Ascending aorta (tissue), 2 donors: Measurements from ENCODE around the gene IL34. TPM values are rescaled to one million over a fixed set of nuclear protein-coding genes. Genes with fewer than 3 reads are reported as not detected.

Experiments
- DNase-seq, 2 donors: peaks; one replicate each; pipeline ENCODE4 v3.0.0-alpha.2; 2019; ENCODE audit warnings: low spot score in 2 of 2
- H3K27ac ChIP-seq, 2 donors: fragments of 200-600 bp; sonication (generic); one replicate each; pipeline ENCODE4 v1.5.1; 2016 to 2017; ENCODE audit warnings: mild to moderate bottlenecking in 1 of 2
- H3K27me3 ChIP-seq: fragments of 200-600 bp; sonication (generic); one replicate; pipeline ENCODE4 v1.5.1; 2017
- H3K36me3 ChIP-seq, 2 donors: fragments of 200-600 bp; sonication (generic); one replicate each; pipeline ENCODE4 v1.5.1; 2016
- H3K4me1 ChIP-seq, 2 donors: fragments of 200-600 bp; sonication (generic); one replicate each; pipeline ENCODE4 v1.5.1; 2016 to 2017; ENCODE audit warnings: mild to moderate bottlenecking in 1 of 2
- H3K4me3 ChIP-seq, 2 donors: fragments of 200-600 bp; sonication (generic); one replicate each; pipeline ENCODE4 v1.5.1; 2016 to 2017; ENCODE audit warnings: mild to moderate bottlenecking in 1 of 2
- H3K9me3 ChIP-seq, 2 donors: fragments of 200-600 bp; sonication (generic); one replicate each; pipeline ENCODE4 v1.5.1; 2016
- CTCF ChIP-seq, 3 experiments: fragments of 200-600 bp in 2 of 3; fragments of 450-650 bp in 1 of 3; sonication (generic) in 2 of 3; IDR thresholded peaks; one replicate each; pipeline ENCODE4 v1.5.1; 2016 to 2019; ENCODE audit warnings: antibody characterized with exemption in 3 of 3, mild to moderate bottlenecking in 1 of 3, moderate library complexity in 1 of 3
- intact Hi-C: fragments of 100-400 bp; cut with DNase I; formaldehyde crosslinking; loops from one replicate; pipeline ENCODE4 v1.15.1; 2023
- total RNA-seq: library from RNA; depleted of rRNA; stranded (reverse); fragments of >200 nt; gene quantifications from one replicate; pipeline ENCODE4 v1.1.0, GENCODE V29; 2016

The IL34 gene
- total RNA-seq, 1 donor from 2014 or later = 116 TPM

GRCh38 chr16:70651524-70651923 lies 5.2 kb downstream of the IL34 start:
- Histone ChIP-seq H3K27me3 (no peaks in the 10 kb centered on the region), H3K27ac (no peak overlapping the region), H3K4me3 (no peak overlapping the region), H3K36me3 (no peaks in the 10 kb centered on the region), H3K9me3 (no peaks in the 10 kb centered on the region), H3K4me1 (peaks cover 6 to 21% of the 10 kb centered on the region in 2 donors)
- TF ChIP-seq CTCF (IDR thresholded peaks at IDR 0.05) = no peak
- intact Hi-C loops = loop anchor here (10.0 kb wide), 1 partner anchor 267 kb away; no protein-coding TSS in a partner anchor
- peak in 1 of 2 donors; percentile 27 for DNase-seq

GRCh38 chr16:70652322-70652721 lies 6.0 kb downstream of the IL34 start:
- peaks cover 3 to 4% of the 10 kb centered on the region in 2 donors for H3K36me3 ChIP-seq
- H3K4me1 ChIP-seq = peaks cover 1 to 13% of the 10 kb centered on the region in 2 donors
- TF ChIP-seq CTCF (IDR thresholded peaks at IDR 0.05) = no peak
- no peaks in the 10 kb centered on the region for H3K27me3 ChIP-seq
- intact Hi-C loops = loop anchor here (10.0 kb wide), 1 partner anchor 268 kb away; no protein-coding TSS in a partner anchor
- peak in 1 of 2 donors; percentile 38 for DNase-seq
- H3K27ac ChIP-seq = no peak overlapping the region
- no peak overlapping the region for H3K4me3 ChIP-seq
- H3K9me3 ChIP-seq = no peaks in the 10 kb centered on the region

GRCh38 chr16:70653406-70653805 lies 7.0 kb downstream of the IL34 start:
- Histone ChIP-seq H3K27ac (peak overlapping the region in 1 of 2 donors; percentile 29), H3K9me3 (no peaks in the 10 kb centered on the region), H3K36me3 (peaks cover 3 to 4% of the 10 kb centered on the region in 2 donors), H3K4me3 (no peak overlapping the region), H3K4me1 (peaks cover 0 to 7% of the 10 kb centered on the region in 2 donors), H3K27me3 (no peaks in the 10 kb centered on the region)
- intact Hi-C loops = loop anchor here (1.0 to 10.0 kb wide), 2 partner anchors 124 to 269 kb away; no protein-coding TSS in a partner anchor
- peak in 1 of 2 donors; percentile 55 for DNase-seq
- TF ChIP-seq CTCF (IDR thresholded peaks at IDR 0.05) = no peak

GRCh38 chr16:70653809-70654771 lies 7.7 kb downstream of the IL34 start:
- peak in 1 of 2 donors; percentile 93 for DNase-seq
- TF ChIP-seq CTCF (IDR thresholded peaks at IDR 0.05) = peak; percentile 80 to 94 (median 92)
- Histone ChIP-seq H3K4me3 (peak overlapping the region in 1 of 2 donors; percentile 40), H3K27me3 (no peaks in the 10 kb centered on the region), H3K9me3 (no peaks in the 10 kb centered on the region), H3K27ac (peak overlapping the region; percentile 12 to 41), H3K36me3 (peaks cover 3 to 4% of the 10 kb centered on the region in 2 donors), H3K4me1 (peaks cover 0 to 4% of the 10 kb centered on the region in 2 donors)
- intact Hi-C loops = loop anchor here (1.0 to 10.0 kb wide), 2 partner anchors 125 to 269 kb away; no protein-coding TSS in a partner anchor

DNA sequence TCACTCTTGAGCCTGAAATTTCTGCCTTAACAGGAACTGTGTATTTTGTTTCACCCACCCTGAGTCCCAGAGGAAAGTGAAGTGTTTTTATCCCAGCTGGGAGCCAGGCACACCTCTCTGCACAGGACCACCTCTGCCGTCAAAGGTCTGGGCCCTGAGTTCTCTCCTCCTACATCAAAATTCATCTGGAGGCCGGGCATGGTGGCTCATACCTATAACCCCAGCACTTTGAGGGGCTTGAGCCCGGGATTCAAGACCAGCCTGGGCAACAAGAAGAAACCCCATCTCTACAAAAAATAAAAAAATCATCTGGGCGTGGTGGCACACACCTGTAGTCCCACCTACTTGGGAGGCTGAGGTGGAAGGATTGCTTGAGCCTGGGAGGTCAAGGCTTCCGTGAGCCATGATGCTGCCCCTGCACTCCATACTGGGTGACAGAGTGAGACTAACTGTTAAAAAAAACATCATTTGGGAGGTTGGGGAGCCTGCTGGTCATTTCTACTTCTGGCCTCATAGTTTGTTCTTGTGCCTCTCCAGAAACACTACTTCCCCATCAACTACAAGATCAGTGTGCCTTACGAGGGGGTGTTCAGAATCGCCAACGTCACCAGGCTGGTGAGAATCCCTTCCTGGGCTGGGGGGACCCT lies 9.8 kb downstream of the IL34 start:
- Histone ChIP-seq H3K4me1 (peaks cover 0 to 4% of the 10 kb centered on the region in 2 donors), H3K27me3 (no peaks in the 10 kb centered on the region), H3K36me3 (peaks cover 3 to 4% of the 10 kb centered on the region in 2 donors), H3K27ac (no peak overlapping the region), H3K4me3 (no peak overlapping the region), H3K9me3 (no peaks in the 10 kb centered on the region)
- DNase-seq = peak in 1 of 2 donors; percentile 51
- no peak for TF ChIP-seq CTCF (IDR thresholded peaks at IDR 0.05)
- intact Hi-C loops = loop anchor here (10.0 kb wide), 1 partner anchor 271 kb away; no protein-coding TSS in a partner anchor
